Chondrocyte (in vitro differentiated cells): ENCODE data around the gene GLYR1. TPM values are rescaled to one million over a fixed set of nuclear protein-coding genes. Genes with fewer than 3 reads are reported as not detected.

Source experiments
- DNase-seq: peaks from one replicate; pipeline ENCODE4 v3.0.0; 2021; ENCODE audit warnings: mixed read lengths, low spot score
- H3K27ac Mint-ChIP-seq: one replicate; pipeline ENCODE4 v1.8.0; 2021; ENCODE audit warnings: mild to moderate bottlenecking, moderate library complexity, mixed read lengths; ENCODE audit not compliant: unreplicated experiment
- H3K27me3 Mint-ChIP-seq: 2 replicates; pipeline ENCODE4 v1.8.0; 2021; ENCODE audit warnings: low read depth, mixed read lengths
- H3K36me3 Mint-ChIP-seq: 2 replicates; pipeline ENCODE4 v1.8.0; 2021; ENCODE audit warnings: low read depth, mixed read lengths
- H3K4me1 Mint-ChIP-seq: 2 replicates; pipeline ENCODE4 v1.8.0; 2021; ENCODE audit warnings: low read depth, mild to moderate bottlenecking, mixed read lengths
- H3K4me3 Mint-ChIP-seq: one replicate; pipeline ENCODE4 v1.8.0; 2021; ENCODE audit warnings: mild to moderate bottlenecking, moderate library complexity, mixed read lengths; ENCODE audit not compliant: unreplicated experiment
- H3K9me3 Mint-ChIP-seq: 2 replicates; pipeline ENCODE4 v1.8.0; 2021; ENCODE audit warnings: low read depth, mixed read lengths
- CTCF ChIP-seq: fragments of 200-600 bp; sonication (generic); IDR thresholded peaks from 2 replicates; pipeline ENCODE4 v1.5.0; 2021; ENCODE audit warnings: antibody characterized with exemption, mild to moderate bottlenecking, moderate library complexity
- total RNA-seq: library from RNA; stranded (reverse); gene quantifications from 3 replicates; pipeline ENCODE4 v1.2.1, GENCODE V29; 2021

Gene GLYR1
- total RNA-seq, 1 donor from 2014 or later, result 56.8 TPM

- Mint-ChIP-seq H3K4me3 (no peak overlapping the region), H3K4me1 (no peaks in the 10 kb centered on the region), H3K27me3 (no peaks in the 10 kb centered on the region), H3K36me3 (peaks cover 29% of the 10 kb centered on the region), H3K9me3 (peaks cover 5% of the 10 kb centered on the region), H3K27ac (no peak overlapping the region)
- DNase-seq, result no peak
- TF ChIP-seq CTCF, result no peak
Measured at GRCh38 chr16:4754865-4755264, 92.2 kb downstream of the GLYR1 start.

DNA sequence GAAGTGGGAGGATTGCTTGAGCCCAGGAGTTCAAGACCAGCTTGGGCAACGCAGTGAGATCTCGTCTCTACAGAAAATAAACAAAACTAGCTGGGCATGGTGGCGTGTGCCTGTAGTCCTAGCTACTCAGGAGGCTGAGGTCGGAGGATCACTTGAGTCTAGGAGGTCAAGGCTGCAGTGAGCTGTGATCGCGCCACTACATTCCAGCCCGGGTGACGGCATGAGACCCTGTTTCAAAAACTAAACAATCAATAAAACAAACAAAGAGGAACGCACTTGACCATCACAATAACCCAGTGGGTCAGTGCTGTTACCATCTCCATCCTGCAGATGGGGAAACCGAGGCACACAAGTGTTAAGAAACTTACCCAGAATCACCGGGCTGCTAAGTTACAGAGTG is 93.9 kb downstream of the GLYR1 start:
- Mint-ChIP-seq H3K36me3 (peaks cover 17% of the 10 kb centered on the region), H3K9me3 (peaks cover 5% of the 10 kb centered on the region), H3K4me3 (no peak overlapping the region), H3K27ac (no peak overlapping the region), H3K27me3 (no peaks in the 10 kb centered on the region), H3K4me1 (no peaks in the 10 kb centered on the region)
- no peak for DNase-seq
- no peak for TF ChIP-seq CTCF

Other genes with a start within 250 kb of the GLYR1 start
- gene UBALD1, start 232.4 kb downstream of the GLYR1 start, total RNA-seq, result 22.9 to 36.6 TPM (median 23.6 TPM) in 3 replicates
- gene MGRN1, start 222.5 kb downstream of the GLYR1 start, total RNA-seq, result 81.9 to 88.4 TPM (median 83.4 TPM) in 3 replicates
- 20.4 to 27.4 TPM (median 22.9 TPM) in 3 replicates for gene NUDT16L1, start 153.7 kb downstream of the GLYR1 start, total RNA-seq
- gene ANKS3, start 113.0 kb downstream of the GLYR1 start, total RNA-seq, result 21.8 to 30.6 TPM (median 24.9 TPM) in 3 replicates
- gene DNAAF8, start 112.8 kb downstream of the GLYR1 start, total RNA-seq, result 2.0 to 2.6 TPM (median 2.2 TPM) in 3 replicates
- gene ZNF500, start 80.1 kb downstream of the GLYR1 start, total RNA-seq, result 13.1 to 16.2 TPM (median 14.7 TPM) in 3 replicates
- gene SEPTIN12, start 58.9 kb downstream of the GLYR1 start, total RNA-seq, result not detected in 3 replicates
- not detected in 3 replicates for gene SMIM22, start 51.9 kb downstream of the GLYR1 start, total RNA-seq
- gene ROGDI, start 44.7 kb downstream of the GLYR1 start, total RNA-seq, result 24.9 to 37.6 TPM (median 35.6 TPM) in 3 replicates
- gene UBN1, start 193 bp upstream of the GLYR1 start, total RNA-seq, result 38.3 to 43.3 TPM (median 40.1 TPM) in 3 replicates
- gene PPL, start 89.9 kb upstream of the GLYR1 start, total RNA-seq, result 0.22 to 1.2 TPM (median 0.97 TPM) in 3 replicates
- not detected in 3 replicates for gene SEC14L5, start 111.0 kb upstream of the GLYR1 start, total RNA-seq
- gene NAGPA, start 186.6 kb upstream of the GLYR1 start, total RNA-seq, result 10.1 to 11.8 TPM (median 11.3 TPM) in 3 replicates
- gene C16orf89, start 218.7 kb upstream of the GLYR1 start, total RNA-seq, result not detected in 3 replicates
- 31.6 to 35.7 TPM (median 32.2 TPM) in 3 replicates for gene ALG1, start 224.6 kb upstream of the GLYR1 start, total RNA-seq